ENCODE measurements around the gene HPS1.
A peak's percentile ranks its signal among the peaks of the same experiment; 100 is the strongest.

Gene HPS1

DNA sequence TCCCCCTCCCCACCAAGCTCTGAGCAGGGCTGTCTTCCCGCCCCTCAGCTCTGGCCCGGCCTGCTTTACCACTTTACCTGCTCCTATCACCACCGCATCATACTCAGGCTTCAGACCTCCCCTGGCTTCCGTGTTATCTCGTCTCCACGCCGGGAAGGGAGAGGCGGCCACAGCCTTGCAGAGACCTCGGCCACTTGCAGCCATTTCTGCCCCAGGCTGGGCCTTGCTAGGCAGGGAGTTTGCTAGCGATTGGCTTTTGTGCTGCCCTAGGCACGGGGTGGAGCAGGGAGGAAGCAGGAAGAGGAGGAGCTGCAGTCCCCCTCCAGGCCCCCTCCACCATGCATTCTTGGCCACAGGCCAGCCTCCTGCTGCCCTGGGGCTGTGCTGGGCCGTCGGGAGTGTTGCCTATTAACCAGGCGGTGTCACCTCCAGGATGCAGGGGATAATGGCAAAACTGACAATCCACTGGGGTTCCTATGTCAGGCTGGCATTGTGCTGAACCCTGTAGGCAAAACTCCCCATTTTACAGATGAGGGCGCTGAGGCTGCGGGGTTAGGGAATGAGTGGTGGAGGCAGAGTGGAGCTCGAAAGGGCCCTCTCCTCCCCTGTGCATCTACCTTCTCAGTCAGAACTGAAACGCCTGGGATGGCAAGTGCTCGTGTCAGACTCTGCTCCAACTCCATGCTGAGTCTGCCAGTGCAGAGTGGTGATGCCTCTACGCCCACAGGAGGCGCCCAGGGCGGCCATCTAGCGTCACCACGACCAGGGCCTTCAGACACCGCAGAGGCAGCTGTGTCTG is 31.6 kb downstream of the HPS1 start, which contains the start of gene PYROXD2:
Gene PYROXD2, minus strand, starts transcription at position 251 of the 799 bp plus-strand sequence. Its CDS starts 47 bp downstream, at position 204.
- TF ChIP-seq CTCF (IDR thresholded peaks at IDR 0.05; ENCODE audit: low read depth, low read length), result no peak

GRCh38 chr10:98414578-98414931 is 32.2 kb downstream of the HPS1 start:
- H3K4me3 ChIP-seq (replicated peaks in 1 of 2; ENCODE audit: low read depth in 2 of 2, low read length in 2 of 2), result peak overlapping the region; percentile 61 to 74
- peak in 1 of 2 donors; percentile 5 for DNase-seq (ENCODE audit: low read depth in 2 of 2)
- TF ChIP-seq CTCF (IDR thresholded peaks at IDR 0.05; ENCODE audit: low read depth, low read length), result no peak

More for the DNA sequence above, 31.6 kb downstream of the HPS1 start, which contains the start of gene PYROXD2:
- DNase-seq (ENCODE audit: low read depth in 2 of 2), result peak; percentile 91 to 96
- H3K4me3 ChIP-seq (replicated peaks in 1 of 2; ENCODE audit: low read depth in 2 of 2, low read length in 2 of 2), result peak within 1 kb of the TSS; percentile 61 to 74

GRCh38 chr10:98411768-98412167 is 35.0 kb downstream of the HPS1 start:
- no peak overlapping the region for H3K4me3 ChIP-seq (replicated peaks in 1 of 2; ENCODE audit: low read depth in 2 of 2, low read length in 2 of 2)
- peak; percentile 15 to 22 for DNase-seq (ENCODE audit: low read depth in 2 of 2)
- no peak for TF ChIP-seq CTCF (IDR thresholded peaks at IDR 0.05; ENCODE audit: low read depth, low read length)

DNA sequence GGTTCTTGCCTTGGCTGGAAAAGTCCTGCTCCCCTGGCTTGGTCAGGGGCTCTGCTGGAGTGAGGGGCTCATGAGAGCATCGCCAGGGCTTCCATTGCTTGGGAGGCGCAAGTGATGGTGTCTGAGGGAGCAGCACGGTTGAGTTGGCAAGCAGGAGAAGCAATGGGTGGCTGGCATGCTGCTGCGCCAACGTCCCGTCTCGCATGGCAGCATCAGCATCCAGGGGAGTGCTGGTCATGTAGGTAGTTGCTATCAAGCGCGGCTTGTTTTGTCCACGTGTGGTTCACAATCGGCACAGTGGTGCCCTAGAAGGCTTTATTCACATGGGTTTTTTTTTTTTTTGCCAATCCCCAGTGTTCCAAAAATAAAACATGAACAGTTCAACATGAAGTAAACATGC is 35.6 kb downstream of the HPS1 start:
- no peak for TF ChIP-seq CTCF (IDR thresholded peaks at IDR 0.05; ENCODE audit: low read depth, low read length)

GRCh38 chr10:98410759-98411158 is 36.0 kb downstream of the HPS1 start:
- no peak overlapping the region for H3K4me3 ChIP-seq (replicated peaks in 1 of 2; ENCODE audit: low read depth in 2 of 2, low read length in 2 of 2)
- TF ChIP-seq CTCF (IDR thresholded peaks at IDR 0.05; ENCODE audit: low read depth, low read length), result no peak
- no peak for DNase-seq (ENCODE audit: low read depth in 2 of 2)

More for the DNA sequence above, 35.6 kb downstream of the HPS1 start:
- H3K4me3 ChIP-seq (replicated peaks in 1 of 2; ENCODE audit: low read depth in 2 of 2, low read length in 2 of 2), result no peak overlapping the region
- DNase-seq (ENCODE audit: low read depth in 2 of 2), result no peak

- no peak for TF ChIP-seq CTCF (IDR thresholded peaks at IDR 0.05; ENCODE audit: low read depth, low read length)
Observed at GRCh38 chr10:98410135-98410743, 36.5 kb downstream of the HPS1 start.

More at GRCh38 chr10:98410135-98410743, 36.5 kb downstream of the HPS1 start:
- no peak overlapping the region for H3K4me3 ChIP-seq (replicated peaks in 1 of 2; ENCODE audit: low read depth in 2 of 2, low read length in 2 of 2)
- DNase-seq (ENCODE audit: low read depth in 2 of 2), result no peak

All from cardiac fibroblast (primary cell).